Tibial artery (tissue), 4 donors: ENCODE data around the gene CTNNA2.

Experiments
- DNase-seq, 2 donors: peaks; one replicate each; pipeline ENCODE4 v3.0.0-alpha.2; 2019
- H3K27ac ChIP-seq, 2 donors: fragments of 200-600 bp; sonication (generic) in 1 of 2; 1 replicate in 1 of 2; 2 replicates in 1 of 2; pipeline ENCODE4 v1.5.1; 2018 to 2019; ENCODE audit warnings: mild to moderate bottlenecking in 1 of 2
- H3K27me3 ChIP-seq, 2 donors: fragments of 200-600 bp; sonication (generic) in 1 of 2; one replicate each; pipeline versions ENCODE4 v1.5.1 to v1.6.0; 2016 to 2019
- H3K36me3 ChIP-seq, 3 donors: fragments of 200-600 bp; sonication (generic) in 2 of 3; one replicate each; pipeline ENCODE4 v1.5.1; 2016 to 2019; ENCODE audit warnings: mild to moderate bottlenecking in 2 of 3
- H3K4me1 ChIP-seq, 4 donors: fragments of 200-600 bp; sonication (generic) in 2 of 4; 1 replicate in 3 of 4; 2 replicates in 1 of 4; pipeline ENCODE4 v1.5.1; 2016 to 2019
- H3K4me3 ChIP-seq, 2 donors: fragments of 200-600 bp; sonication (generic) in 1 of 2; 1 replicate in 1 of 2; 2 replicates in 1 of 2; pipeline ENCODE4 v1.5.1; 2018 to 2019; ENCODE audit warnings: mild to moderate bottlenecking in 2 of 2
- H3K9me3 ChIP-seq, 3 donors: fragments of 200-600 bp; sonication (generic) in 1 of 3; one replicate each; pipeline ENCODE4 v1.5.1; 2016 to 2019
- intact Hi-C: fragments of 100-400 bp; cut with DNase I; formaldehyde crosslinking; loops from one replicate; pipeline ENCODE4 v1.15.0; 2023; ENCODE audit warnings: low total_unique reads
- TF ChIP-seq, protein P1 (sequence below), 2 experiments: fragments of 200-600 bp in 1 of 2; fragments of 450-650 bp in 1 of 2; IDR thresholded peaks; one replicate each; pipeline ENCODE4 v1.5.1; 2017 to 2019; ENCODE audit warnings: antibody characterized with exemption in 2 of 2, mild to moderate bottlenecking in 1 of 2, moderate library complexity in 1 of 2

CTNNA2 gene

DNA sequence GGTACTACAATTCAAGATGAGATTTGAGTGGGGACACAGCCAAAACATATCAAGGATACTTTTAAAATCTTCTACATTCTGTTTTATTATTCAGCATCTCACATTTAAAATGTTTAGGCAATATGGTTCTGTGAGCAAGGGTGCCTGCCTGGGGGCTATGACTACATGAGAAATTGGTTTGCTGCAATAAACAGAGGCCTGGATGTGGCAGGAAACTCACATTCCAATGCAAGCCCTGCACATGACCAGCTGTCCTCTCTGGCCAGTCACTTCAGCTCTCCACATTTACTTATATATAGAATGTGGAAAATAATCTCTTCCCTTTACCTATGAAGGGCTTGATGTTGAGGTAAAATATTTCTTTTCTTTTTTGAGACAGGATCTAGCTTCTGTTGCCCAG, 598.3 kb downstream of the CTNNA2 start:
- intact Hi-C loops, result no loop called here
- no peak for DNase-seq
- no peaks in the 10 kb centered on the region for H3K9me3 ChIP-seq
- no peak overlapping the region for H3K4me3 ChIP-seq
- no peaks in the 10 kb centered on the region for H3K27me3 ChIP-seq
- no peaks in the 10 kb centered on the region for H3K36me3 ChIP-seq
- TF ChIP-seq, protein P1, sequence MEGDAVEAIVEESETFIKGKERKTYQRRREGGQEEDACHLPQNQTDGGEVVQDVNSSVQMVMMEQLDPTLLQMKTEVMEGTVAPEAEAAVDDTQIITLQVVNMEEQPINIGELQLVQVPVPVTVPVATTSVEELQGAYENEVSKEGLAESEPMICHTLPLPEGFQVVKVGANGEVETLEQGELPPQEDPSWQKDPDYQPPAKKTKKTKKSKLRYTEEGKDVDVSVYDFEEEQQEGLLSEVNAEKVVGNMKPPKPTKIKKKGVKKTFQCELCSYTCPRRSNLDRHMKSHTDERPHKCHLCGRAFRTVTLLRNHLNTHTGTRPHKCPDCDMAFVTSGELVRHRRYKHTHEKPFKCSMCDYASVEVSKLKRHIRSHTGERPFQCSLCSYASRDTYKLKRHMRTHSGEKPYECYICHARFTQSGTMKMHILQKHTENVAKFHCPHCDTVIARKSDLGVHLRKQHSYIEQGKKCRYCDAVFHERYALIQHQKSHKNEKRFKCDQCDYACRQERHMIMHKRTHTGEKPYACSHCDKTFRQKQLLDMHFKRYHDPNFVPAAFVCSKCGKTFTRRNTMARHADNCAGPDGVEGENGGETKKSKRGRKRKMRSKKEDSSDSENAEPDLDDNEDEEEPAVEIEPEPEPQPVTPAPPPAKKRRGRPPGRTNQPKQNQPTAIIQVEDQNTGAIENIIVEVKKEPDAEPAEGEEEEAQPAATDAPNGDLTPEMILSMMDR (IDR thresholded peaks at IDR 0.05), result no peak
- no peaks in the 10 kb centered on the region for H3K4me1 ChIP-seq
- no peak overlapping the region for H3K27ac ChIP-seq

DNA sequence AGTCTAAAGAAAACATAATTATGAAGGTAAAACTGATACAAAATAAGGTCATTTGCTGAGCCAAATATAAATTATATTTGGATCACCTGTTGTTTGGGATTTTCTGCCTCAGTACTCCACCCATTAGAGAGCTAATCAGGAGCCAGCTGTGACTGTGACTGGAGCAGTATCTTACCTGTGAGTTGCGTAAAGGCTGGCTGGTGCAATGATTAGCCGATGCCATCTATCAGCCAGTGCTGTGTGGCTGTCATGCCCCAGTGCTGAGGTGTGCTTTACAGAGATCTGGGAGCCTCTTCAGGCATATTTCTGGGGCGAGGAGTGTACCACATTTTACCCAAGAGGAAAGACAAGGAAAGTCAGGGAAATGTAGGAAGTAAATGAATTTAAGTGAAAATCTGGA, 599.9 kb downstream of the CTNNA2 start:
- H3K9me3 ChIP-seq, result no peaks in the 10 kb centered on the region
- no peak overlapping the region for H3K27ac ChIP-seq
- no peaks in the 10 kb centered on the region for H3K36me3 ChIP-seq
- H3K27me3 ChIP-seq, result no peaks in the 10 kb centered on the region
- no peaks in the 10 kb centered on the region for H3K4me1 ChIP-seq
- intact Hi-C loops, result no loop called here
- DNase-seq, result no peak
- no peak overlapping the region for H3K4me3 ChIP-seq
- TF ChIP-seq, protein P1 (IDR thresholded peaks at IDR 0.05), result no peak

DNA sequence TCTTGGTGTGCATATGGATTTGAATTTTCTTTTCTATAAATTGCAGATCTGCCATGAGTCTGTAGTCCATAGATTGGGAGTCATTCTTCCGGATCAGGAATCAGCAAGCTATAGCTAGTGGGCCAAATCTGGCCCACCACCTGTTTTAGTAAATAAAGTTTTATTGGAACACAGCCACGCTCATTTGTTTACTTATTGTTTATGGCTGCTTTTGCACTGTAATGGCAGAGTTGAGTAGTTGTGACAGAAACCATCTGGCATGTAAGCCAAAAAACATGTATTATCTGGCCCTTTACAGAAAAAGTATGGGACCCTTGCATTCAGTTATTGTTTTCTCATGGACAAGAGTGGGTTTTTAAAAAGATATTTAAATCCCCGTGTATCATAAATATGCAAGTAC, 600.5 kb downstream of the CTNNA2 start:
- H3K27ac ChIP-seq, result no peak overlapping the region
- no peak overlapping the region for H3K4me3 ChIP-seq
- H3K27me3 ChIP-seq, result no peaks in the 10 kb centered on the region
- H3K4me1 ChIP-seq, result no peaks in the 10 kb centered on the region
- no peaks in the 10 kb centered on the region for H3K9me3 ChIP-seq
- TF ChIP-seq, protein P1 (IDR thresholded peaks at IDR 0.05), result no peak
- intact Hi-C loops, result no loop called here
- DNase-seq, result no peak
- no peaks in the 10 kb centered on the region for H3K36me3 ChIP-seq

DNA sequence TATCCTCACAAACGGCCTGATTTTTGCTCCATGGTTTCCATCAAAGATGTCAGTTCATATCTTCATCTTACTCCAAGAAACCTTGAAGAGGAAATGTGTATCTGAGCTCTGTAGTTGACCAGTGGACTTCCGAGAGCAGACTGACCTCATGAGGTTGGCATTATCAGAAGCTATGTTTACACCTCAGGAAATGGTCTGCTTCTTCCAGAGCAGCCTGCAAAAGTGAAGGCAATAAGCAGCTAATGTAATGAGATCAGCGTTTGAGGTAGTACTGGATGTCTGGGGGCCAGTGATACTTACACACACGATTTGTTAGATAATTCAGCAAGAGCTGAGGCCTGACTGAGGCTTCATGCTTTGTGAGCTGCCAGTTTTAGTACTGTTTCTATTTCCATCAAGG, 602.0 kb downstream of the CTNNA2 start:
- TF ChIP-seq, protein P1 (IDR thresholded peaks at IDR 0.05), result no peak
- intact Hi-C loops, result no loop called here
- H3K4me1 ChIP-seq, result no peaks in the 10 kb centered on the region
- H3K4me3 ChIP-seq, result no peak overlapping the region
- no peak overlapping the region for H3K27ac ChIP-seq
- H3K27me3 ChIP-seq, result no peaks in the 10 kb centered on the region
- no peaks in the 10 kb centered on the region for H3K36me3 ChIP-seq
- no peak for DNase-seq
- no peaks in the 10 kb centered on the region for H3K9me3 ChIP-seq

DNA sequence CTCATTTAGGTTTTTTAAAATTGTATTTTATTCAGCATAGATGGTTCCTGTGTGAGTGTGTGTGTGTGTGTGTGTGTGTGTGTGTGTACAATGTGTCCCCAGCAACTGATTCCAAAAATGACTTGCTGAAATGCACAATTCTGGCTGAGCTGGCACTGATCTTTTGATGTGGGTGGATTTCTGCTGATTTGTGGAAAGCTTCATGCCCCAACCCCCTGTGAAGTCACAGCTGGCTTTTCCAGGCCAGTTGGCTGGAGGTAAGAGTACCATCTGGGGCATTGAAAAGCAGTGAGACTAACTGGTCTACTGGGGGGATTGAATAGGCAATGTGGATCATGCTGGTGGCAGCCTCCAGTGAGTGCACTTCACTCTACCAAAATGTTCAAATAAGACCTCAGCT, 604.5 kb downstream of the CTNNA2 start:
- Histone ChIP-seq H3K27me3 (no peaks in the 10 kb centered on the region), H3K4me1 (no peaks in the 10 kb centered on the region), H3K36me3 (no peaks in the 10 kb centered on the region), H3K27ac (no peak overlapping the region), H3K9me3 (no peaks in the 10 kb centered on the region), H3K4me3 (no peak overlapping the region)
- DNase-seq, result no peak
- intact Hi-C loops, result no loop called here
- TF ChIP-seq, protein P1 (IDR thresholded peaks at IDR 0.05), result no peak

DNA sequence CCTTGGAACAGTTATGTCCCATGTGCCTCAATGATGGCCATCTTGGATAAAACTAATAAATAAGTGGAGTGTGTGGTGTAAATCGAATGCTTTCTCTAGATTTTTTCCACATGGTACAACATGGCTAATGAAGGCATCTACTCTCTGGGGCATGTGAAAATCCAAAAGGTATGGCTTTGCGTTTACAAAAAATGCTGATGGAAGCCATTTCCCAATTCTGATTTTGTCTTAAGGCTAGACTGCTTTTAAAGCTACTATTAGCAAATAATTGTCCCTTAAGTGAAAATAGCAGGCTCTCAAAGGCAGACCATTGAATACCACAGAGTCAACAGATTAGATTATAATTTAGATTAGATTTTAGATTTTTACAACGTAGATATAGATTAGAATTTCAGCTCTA, 608.0 kb downstream of the CTNNA2 start:
- H3K36me3 ChIP-seq, result no peaks in the 10 kb centered on the region
- no peak overlapping the region for H3K27ac ChIP-seq
- H3K27me3 ChIP-seq, result no peaks in the 10 kb centered on the region
- intact Hi-C loops, result no loop called here
- no peaks in the 10 kb centered on the region for H3K9me3 ChIP-seq
- no peaks in the 10 kb centered on the region for H3K4me1 ChIP-seq
- DNase-seq, result no peak
- no peak overlapping the region for H3K4me3 ChIP-seq
- TF ChIP-seq, protein P1 (IDR thresholded peaks at IDR 0.05), result no peak
